Muscle layer of duodenum (tissue), 2 donors: ENCODE data around the gene LAMC3.

ENCODE experiments used
- H3K27ac ChIP-seq: one replicate; pipeline ENCODE4 v1.7.0; 2013; ENCODE audit warnings: mild to moderate bottlenecking, low read length
- H3K27me3 ChIP-seq: one replicate; pipeline ENCODE4 v1.7.0; 2013; ENCODE audit warnings: low read depth, mild to moderate bottlenecking, control low read depth, low read length
- H3K36me3 ChIP-seq, 2 donors: one replicate each; pipeline ENCODE4 v1.7.0; 2013; ENCODE audit warnings: low read length in 2 of 2, control low read depth in 1 of 2, mild to moderate bottlenecking in 1 of 2; ENCODE audit not compliant: insufficient read depth in 2 of 2, control insufficient read depth in 1 of 2
- H3K4me1 ChIP-seq, 2 donors: one replicate each; pipeline ENCODE4 v1.7.0; 2013; ENCODE audit warnings: low read length in 2 of 2, mild to moderate bottlenecking in 2 of 2, control low read depth in 1 of 2, moderate library complexity in 1 of 2; ENCODE audit not compliant: insufficient read depth in 2 of 2, control insufficient read depth in 1 of 2
- H3K4me3 ChIP-seq, 2 donors: one replicate each; pipeline ENCODE4 v1.7.0; 2013; ENCODE audit warnings: low read length in 2 of 2, low read depth in 1 of 2, mild to moderate bottlenecking in 1 of 2
- H3K9me3 ChIP-seq, 2 donors: one replicate each; pipeline ENCODE4 v1.7.0; 2013; ENCODE audit warnings: low read length in 2 of 2, control low read depth in 1 of 2, mild to moderate bottlenecking in 1 of 2; ENCODE audit not compliant: control insufficient read depth in 1 of 2
- donor health status: healthy.

LAMC3 gene

DNA sequence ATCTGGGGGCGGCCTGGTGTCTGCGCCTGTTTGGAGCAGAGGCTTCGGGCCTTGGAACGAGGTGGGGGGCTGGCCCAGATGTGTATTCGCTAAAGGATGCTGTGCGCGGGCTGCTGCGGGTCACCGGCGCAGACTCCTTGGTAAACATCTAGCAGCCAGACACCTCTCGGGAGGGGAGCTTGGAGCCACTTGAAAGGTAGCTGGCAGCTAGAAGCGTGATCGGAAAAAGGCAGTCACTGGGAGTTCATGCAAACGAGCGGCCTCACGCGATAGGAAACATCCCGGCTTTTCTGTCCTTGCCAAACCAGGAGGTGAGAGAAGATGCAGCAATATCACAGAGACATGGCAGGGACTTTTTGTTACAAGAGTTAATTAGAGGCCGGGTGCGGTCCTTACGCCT lies 8.1 kb downstream of the LAMC3 start:
- Histone ChIP-seq H3K36me3 (no peaks in the 10 kb centered on the region), H3K9me3 (no peaks in the 10 kb centered on the region), H3K27me3 (no peaks in the 10 kb centered on the region), H3K4me3 (no peak overlapping the region), H3K27ac (no peak overlapping the region), H3K4me1 (no peaks in the 10 kb centered on the region)

DNA sequence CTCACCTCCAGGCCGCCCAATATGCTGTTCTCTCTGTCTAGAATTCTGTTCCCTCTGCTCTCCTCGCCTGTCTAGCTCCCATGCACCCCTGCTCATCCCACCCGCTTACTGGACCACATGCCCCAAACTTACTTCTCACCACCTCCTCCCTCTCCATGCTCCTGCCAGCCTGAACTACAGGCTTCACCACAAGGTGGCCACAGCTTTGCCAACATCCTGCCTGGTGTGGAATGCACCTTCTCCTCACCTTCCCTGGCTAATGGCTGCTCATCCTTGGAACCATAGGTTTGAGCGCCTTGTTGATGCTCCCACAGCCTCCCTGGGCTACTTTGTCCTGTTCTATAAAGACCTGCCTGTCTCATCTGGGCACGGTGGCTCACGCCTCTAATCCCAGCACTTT lies 9.6 kb downstream of the LAMC3 start:
- Histone ChIP-seq H3K4me1 (no peaks in the 10 kb centered on the region), H3K4me3 (no peak overlapping the region), H3K36me3 (no peaks in the 10 kb centered on the region), H3K9me3 (no peaks in the 10 kb centered on the region), H3K27me3 (no peaks in the 10 kb centered on the region), H3K27ac (no peak overlapping the region)

DNA sequence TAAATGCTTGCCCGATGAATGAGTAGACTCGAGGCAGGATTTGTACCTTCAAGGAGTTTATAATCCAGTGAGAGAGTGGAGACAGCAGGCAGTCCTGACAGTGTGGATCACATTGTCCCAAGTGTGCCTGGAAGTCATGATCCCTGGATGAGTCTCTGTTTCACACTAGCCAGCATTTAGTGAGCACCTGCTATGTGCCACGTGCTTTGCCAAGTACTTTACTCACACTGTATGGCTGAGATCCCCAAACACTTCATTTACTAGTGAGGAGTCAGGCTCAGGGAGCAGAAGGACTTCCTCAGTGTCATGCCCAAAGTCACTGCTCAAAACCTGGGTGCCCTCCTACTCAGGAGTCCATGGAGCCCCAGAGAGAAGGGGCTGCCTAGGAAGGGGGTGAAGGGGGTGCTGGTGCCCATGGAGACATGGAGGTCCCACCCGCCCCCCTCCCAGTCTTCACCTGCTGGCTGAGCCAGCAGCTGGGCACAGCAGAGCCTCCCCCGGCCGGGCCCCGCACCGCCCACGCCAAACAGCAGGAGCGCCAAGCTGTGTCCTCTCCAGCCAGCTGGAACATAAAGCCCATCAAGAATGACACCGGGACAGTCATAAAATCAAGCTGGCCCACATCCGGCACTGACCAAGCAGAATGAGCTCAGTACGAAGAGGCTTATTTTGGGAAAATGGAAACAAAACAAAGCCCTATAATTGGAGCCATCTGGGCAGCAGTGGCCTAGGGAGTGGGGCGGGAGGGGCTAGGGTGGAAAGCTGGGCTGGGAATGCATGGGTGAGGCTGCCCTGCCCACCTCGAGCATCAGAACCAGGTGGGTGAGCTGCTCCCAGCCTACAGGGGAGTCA lies 10.6 kb downstream of the LAMC3 start:
- no peak overlapping the region for H3K27ac ChIP-seq
- no peak overlapping the region for H3K4me3 ChIP-seq
- no peaks in the 10 kb centered on the region for H3K36me3 ChIP-seq
- no peaks in the 10 kb centered on the region for H3K4me1 ChIP-seq
- H3K9me3 ChIP-seq = no peaks in the 10 kb centered on the region
- no peaks in the 10 kb centered on the region for H3K27me3 ChIP-seq

DNA sequence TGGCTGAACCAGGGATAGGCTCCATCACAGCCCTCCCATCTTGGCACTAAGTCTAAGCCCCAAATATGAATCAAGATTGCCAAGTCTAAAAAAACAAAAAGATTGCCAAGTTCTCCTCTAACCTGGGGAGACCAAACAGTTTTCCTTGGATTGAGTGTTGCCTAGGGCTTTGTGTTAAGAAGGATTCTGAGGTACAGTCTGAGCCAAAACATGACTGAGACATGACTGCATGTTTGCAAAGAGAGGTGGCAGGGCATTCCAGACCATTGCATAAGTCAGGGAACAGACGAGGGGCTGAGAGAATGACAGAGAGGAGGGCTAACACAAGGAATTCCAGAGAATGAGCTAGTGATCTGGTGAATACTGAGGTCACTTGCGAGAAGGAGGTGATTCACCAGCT lies 11.4 kb downstream of the LAMC3 start:
- Histone ChIP-seq H3K4me3 (no peak overlapping the region), H3K9me3 (no peaks in the 10 kb centered on the region), H3K36me3 (no peaks in the 10 kb centered on the region), H3K4me1 (no peaks in the 10 kb centered on the region), H3K27ac (no peak overlapping the region), H3K27me3 (no peaks in the 10 kb centered on the region)

DNA sequence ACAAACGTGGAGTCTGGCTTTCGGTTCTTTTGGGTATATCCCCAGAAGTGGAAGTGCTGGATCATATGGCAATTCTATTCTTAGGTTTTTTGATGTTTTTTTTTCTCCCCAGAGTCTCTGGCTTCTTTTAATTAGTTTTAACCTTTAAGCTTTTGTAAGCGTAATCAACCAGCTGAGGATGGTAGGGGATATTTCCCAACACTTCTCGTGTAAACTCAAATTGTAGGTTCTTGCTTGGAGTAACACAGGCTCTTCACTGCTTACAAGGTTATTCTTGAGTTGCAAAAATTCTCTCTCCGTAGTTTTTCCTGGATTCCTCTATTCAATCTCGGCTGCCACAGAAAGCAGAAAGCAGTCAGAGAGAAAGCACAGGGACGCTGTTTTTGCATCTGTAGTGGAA lies 11.9 kb downstream of the LAMC3 start:
- Histone ChIP-seq H3K4me1 (no peaks in the 10 kb centered on the region), H3K27ac (no peak overlapping the region), H3K36me3 (no peaks in the 10 kb centered on the region), H3K9me3 (no peaks in the 10 kb centered on the region), H3K4me3 (no peak overlapping the region), H3K27me3 (no peaks in the 10 kb centered on the region)

DNA sequence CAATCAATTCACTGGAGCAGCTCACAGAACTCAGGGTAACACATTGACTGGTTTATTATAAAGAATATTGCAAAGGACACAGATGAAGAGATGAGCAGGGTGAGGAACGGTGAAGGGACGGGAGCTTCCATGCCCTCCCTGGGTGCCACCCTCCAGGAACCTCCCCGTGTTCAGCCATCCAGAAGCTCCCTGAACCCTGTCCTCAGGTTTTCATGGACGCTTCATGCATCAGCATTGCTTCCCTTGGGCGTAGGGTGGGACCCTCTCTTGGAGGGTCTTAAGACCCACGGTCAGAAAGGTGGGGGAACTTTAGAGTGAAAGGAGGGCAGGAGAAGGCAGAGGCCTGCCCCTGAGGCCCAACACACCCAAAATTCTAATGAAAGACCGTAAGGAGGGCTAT lies 12.8 kb downstream of the LAMC3 start:
- H3K27me3 ChIP-seq = no peaks in the 10 kb centered on the region
- H3K36me3 ChIP-seq = no peaks in the 10 kb centered on the region
- H3K4me3 ChIP-seq = no peak overlapping the region
- H3K9me3 ChIP-seq = no peaks in the 10 kb centered on the region
- H3K27ac ChIP-seq = no peak overlapping the region
- H3K4me1 ChIP-seq = no peaks in the 10 kb centered on the region

DNA sequence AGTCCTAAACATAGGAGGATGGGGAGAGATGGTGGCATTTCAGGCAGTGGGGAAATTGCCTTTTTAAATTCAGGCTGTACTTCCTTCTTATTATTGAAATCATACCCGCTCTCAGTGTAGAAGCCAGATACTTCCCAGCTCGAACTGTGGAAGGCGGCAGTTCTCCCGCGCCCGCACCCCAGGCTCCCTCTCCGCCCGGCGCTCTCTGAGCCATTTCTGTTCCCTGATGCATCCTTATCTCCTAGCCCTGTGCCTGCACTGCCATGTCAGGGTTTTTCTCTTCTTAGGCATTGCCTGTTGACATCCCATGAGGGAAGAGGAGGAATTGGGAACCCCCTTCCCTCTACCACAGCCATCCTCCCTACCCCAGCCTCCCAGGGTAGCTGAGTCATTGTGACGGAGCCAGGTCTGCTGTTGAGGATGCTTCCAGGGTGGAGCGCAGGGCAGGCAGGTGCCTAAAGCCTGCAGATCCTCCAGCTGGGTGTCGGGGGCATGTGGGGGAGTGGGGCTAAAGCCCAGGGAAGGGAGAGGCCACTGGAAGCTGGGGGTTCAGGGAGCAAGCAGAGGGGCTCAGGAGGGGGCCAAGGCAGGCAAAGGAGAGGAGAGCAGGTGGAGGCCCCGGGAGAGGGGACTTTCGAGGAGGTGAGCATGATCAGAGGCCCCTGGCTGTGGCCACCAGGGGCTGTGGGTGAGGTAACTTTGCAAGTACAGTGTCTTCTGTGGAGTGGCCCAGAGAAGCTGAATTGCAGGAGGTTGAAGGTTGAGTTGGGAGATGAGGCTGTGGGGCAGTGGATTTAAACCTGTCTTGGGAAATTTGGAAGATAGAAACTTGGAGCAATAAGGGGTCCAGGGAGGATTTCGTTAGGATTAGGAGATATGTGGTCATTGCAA lies 16.2 kb downstream of the LAMC3 start:
- no peak overlapping the region for H3K27ac ChIP-seq
- no peak overlapping the region for H3K4me3 ChIP-seq
- no peaks in the 10 kb centered on the region for H3K27me3 ChIP-seq
- no peaks in the 10 kb centered on the region for H3K9me3 ChIP-seq
- H3K4me1 ChIP-seq = no peaks in the 10 kb centered on the region
- no peaks in the 10 kb centered on the region for H3K36me3 ChIP-seq

DNA sequence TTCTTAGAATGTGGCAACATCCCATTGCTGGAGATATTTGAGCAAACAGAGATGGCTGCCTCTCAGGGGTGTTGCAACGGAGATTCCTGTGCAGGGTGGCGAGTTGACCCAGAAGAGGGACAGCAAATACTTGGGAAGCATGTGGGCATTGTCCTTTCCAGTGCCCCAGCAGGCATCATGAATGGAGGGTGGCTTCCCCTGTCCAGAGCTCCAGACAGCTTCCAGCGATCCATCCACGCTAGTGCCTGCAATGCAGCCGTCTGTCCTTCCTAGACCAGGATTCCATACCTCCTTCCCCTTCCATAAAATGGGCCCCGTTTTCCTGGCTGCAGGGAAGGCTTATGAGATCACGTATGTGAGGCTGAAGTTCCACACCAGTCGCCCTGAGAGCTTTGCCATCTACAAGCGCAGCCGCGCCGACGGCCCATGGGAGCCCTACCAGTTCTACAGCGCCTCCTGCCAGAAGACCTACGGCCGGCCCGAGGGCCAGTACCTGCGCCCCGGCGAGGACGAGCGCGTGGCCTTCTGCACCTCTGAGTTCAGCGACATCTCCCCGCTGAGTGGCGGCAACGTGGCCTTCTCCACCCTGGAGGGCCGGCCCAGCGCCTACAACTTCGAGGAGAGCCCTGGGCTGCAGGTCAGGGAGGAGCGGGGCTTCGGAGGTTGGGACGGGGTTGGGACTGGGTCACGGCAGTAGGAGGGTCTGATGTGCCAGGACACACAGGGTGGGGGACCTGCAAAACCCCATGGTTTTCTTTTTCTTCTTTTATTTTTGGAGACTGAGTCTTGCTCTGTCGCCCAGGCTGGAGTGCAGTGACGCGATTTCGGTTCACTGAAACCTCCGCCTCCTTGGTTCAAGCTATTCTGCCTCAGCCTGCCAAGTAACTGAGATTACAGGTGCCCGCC lies 17.2 kb downstream of the LAMC3 start:
- Histone ChIP-seq H3K9me3 (no peaks in the 10 kb centered on the region), H3K36me3 (no peaks in the 10 kb centered on the region), H3K27me3 (no peaks in the 10 kb centered on the region), H3K4me3 (no peak overlapping the region), H3K4me1 (no peaks in the 10 kb centered on the region), H3K27ac (no peak overlapping the region)

DNA sequence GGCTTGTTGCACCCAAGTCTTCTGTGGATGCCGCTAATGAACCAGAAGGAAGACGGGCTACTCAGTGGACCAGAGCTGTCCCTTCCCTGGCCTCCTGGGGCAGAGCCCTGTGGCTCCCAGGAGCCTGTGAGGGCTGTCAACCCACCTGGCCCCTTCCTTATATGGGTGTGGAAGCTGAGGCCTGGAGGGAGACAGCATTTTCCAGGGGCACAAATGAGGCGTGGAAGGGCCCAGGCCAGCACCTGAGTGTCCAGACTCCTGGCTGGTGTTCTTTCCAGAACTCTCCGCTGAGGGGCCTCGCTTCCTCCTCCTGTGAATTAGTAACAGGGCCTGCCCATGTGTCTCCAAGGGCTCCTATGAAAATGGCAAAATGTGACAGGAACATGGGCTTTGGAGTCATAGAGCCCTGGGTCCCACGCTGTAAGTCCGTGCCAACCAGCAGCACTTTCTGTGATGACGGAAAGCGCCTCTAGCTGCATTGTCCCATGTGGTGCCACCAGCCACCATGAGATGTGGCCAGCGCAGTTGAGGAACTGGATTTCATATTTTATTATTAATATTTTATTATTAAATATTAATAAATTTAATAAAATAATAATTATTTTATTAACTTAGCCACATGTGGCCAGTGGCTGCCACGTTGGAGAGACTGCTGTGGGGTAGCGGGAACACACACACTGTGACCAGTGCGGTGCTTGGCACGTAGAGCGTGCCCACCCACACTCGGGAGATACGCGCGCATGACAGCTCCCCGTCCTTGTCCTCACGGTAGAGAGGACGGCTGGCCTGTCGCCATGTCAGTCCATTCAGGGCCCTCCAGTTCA lies 18.3 kb downstream of the LAMC3 start:
- no peaks in the 10 kb centered on the region for H3K27me3 ChIP-seq
- no peaks in the 10 kb centered on the region for H3K4me1 ChIP-seq
- no peak overlapping the region for H3K4me3 ChIP-seq

DNA sequence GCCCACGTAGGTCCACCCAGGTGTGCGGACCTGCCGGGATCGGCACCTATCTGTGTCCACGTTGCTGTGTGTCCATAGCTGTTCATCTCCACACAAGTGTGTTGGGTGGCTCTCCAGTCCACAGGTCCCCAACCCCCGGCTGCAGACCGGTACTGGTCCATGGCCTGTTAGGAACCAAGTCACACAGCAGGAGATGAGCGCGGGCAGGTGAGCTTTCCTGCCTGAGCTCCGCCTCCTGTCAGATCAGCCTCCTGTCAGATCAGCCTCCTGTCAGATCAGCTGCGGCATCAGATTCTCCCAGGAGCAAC lies 18.9 kb downstream of the LAMC3 start:
- no peaks in the 10 kb centered on the region for H3K4me1 ChIP-seq
- no peaks in the 10 kb centered on the region for H3K9me3 ChIP-seq
- no peaks in the 10 kb centered on the region for H3K27me3 ChIP-seq
- no peak overlapping the region for H3K27ac ChIP-seq
- no peaks in the 10 kb centered on the region for H3K36me3 ChIP-seq
- H3K4me3 ChIP-seq = no peak overlapping the region

More for the DNA sequence above, 18.3 kb downstream of the LAMC3 start:
- Histone ChIP-seq H3K27ac (no peak overlapping the region), H3K9me3 (no peaks in the 10 kb centered on the region), H3K36me3 (no peaks in the 10 kb centered on the region)
